RWPE2 (cell line): ENCODE measurements around the gene TULP4.

Source experiments
- ATAC-seq: fragments of 200-7000 bp; cut with Tn5 transposase; 3 replicates; pipeline ENCODE4 v1.9.1; 2021; ENCODE audit warnings: low read depth
- DNase-seq: peaks from one replicate; pipeline ENCODE4 v3.0.0-alpha.2; 2020; ENCODE audit warnings: low spot score
- H3K27ac ChIP-seq: fragments of 450-650 bp; 2 replicates; pipeline ENCODE4 v1.5.1; 2017; ENCODE audit warnings: mild to moderate bottlenecking; ENCODE audit not compliant: poor library complexity, severe bottlenecking
- H3K27me3 ChIP-seq: fragments of 250-450 bp; sonication (Bioruptor Pico); 2 replicates; pipeline ENCODE4 v1.5.1; 2021; ENCODE audit warnings: mild to moderate bottlenecking, moderate library complexity; ENCODE audit not compliant: insufficient read depth, poor library complexity, severe bottlenecking
- H3K36me3 ChIP-seq: fragments of 250-450 bp; sonication (Bioruptor Pico); 2 replicates; pipeline ENCODE4 v1.5.1; 2020; ENCODE audit warnings: low read depth, mild to moderate bottlenecking, moderate library complexity
- H3K4me1 ChIP-seq: fragments of 250-450 bp; sonication (Bioruptor Pico); 2 replicates; pipeline ENCODE4 v1.5.1; 2021; ENCODE audit warnings: mild to moderate bottlenecking, moderate library complexity; ENCODE audit not compliant: insufficient read depth, poor library complexity, severe bottlenecking
- H3K4me3 ChIP-seq: fragments of 250-450 bp; sonication (Bioruptor Pico); 2 replicates; pipeline ENCODE4 v1.5.1; 2021; ENCODE audit warnings: mild to moderate bottlenecking, moderate library complexity; ENCODE audit not compliant: severe bottlenecking
- H3K9me3 ChIP-seq: fragments of 250-450 bp; sonication (Bioruptor Pico); 2 replicates; pipeline ENCODE4 v1.5.1; 2021; ENCODE audit warnings: mild to moderate bottlenecking, moderate library complexity; ENCODE audit not compliant: severe bottlenecking
- CTCF ChIP-seq: fragments of 450-650 bp; IDR thresholded peaks from one replicate; pipeline ENCODE4 v1.5.1; 2017; ENCODE audit warnings: mild to moderate bottlenecking, moderate library complexity; ENCODE audit not compliant: poor library complexity, severe bottlenecking

The TULP4 gene

GRCh38 chr6:158353883-158354877 is 41.9 kb downstream of the TULP4 start:
- ATAC-seq, result peak; percentile 58; the same call in 2 of the 3 replicates
- Histone ChIP-seq H3K9me3 (no peaks in the 10 kb centered on the region), H3K27ac (peak overlapping the region; percentile 55), H3K36me3 (no peaks in the 10 kb centered on the region), H3K27me3 (no peaks in the 10 kb centered on the region), H3K4me1 (peaks cover 33% of the 10 kb centered on the region), H3K4me3 (no peak overlapping the region)
- TF ChIP-seq CTCF, result no peak
- no peak for DNase-seq

- Histone ChIP-seq H3K4me3 (no peak overlapping the region), H3K27ac (peak overlapping the region; percentile 1), H3K4me1 (peaks cover 33% of the 10 kb centered on the region), H3K27me3 (no peaks in the 10 kb centered on the region), H3K9me3 (no peaks in the 10 kb centered on the region), H3K36me3 (no peaks in the 10 kb centered on the region)
- DNase-seq (no peak), ATAC-seq (peak; percentile 10; the same call in 1 of the 3 replicates)
- no peak for TF ChIP-seq CTCF
These were observed 44.6 kb downstream of the TULP4 start for GRCh38 chr6:158356586-158357546.

GRCh38 chr6:158357570-158358216 is 45.4 kb downstream of the TULP4 start:
- Histone ChIP-seq H3K27me3 (no peaks in the 10 kb centered on the region), H3K27ac (peak overlapping the region; percentile 1), H3K4me3 (no peak overlapping the region), H3K9me3 (no peaks in the 10 kb centered on the region), H3K36me3 (no peaks in the 10 kb centered on the region), H3K4me1 (peaks cover 33% of the 10 kb centered on the region)
- peak; percentile 24; the same call in 2 of the 3 replicates for ATAC-seq
- TF ChIP-seq CTCF, result no peak
- no peak for DNase-seq

- no peak for TF ChIP-seq CTCF
- Histone ChIP-seq H3K4me1 (peaks cover 29% of the 10 kb centered on the region), H3K27me3 (no peaks in the 10 kb centered on the region), H3K9me3 (no peaks in the 10 kb centered on the region), H3K27ac (no peak overlapping the region), H3K4me3 (no peak overlapping the region), H3K36me3 (no peaks in the 10 kb centered on the region)
- DNase-seq (no peak), ATAC-seq (no peak)
These were observed 46.3 kb downstream of the TULP4 start for GRCh38 chr6:158358450-158359077.
